Measurements from ENCODE around the gene PRKACB.

Gene PRKACB

GRCh38 chr1:84192681-84193080, 48.6 kb downstream of the PRKACB start:
- no peak for TF ChIP-seq CTCF (IDR thresholded peaks at IDR 0.05; ENCODE audit: extremely low read depth, missing control alignments)
- DNase-seq (ENCODE audit: low spot score) = no peak

- no peak for DNase-seq (ENCODE audit: low spot score)
- no peak for TF ChIP-seq CTCF (IDR thresholded peaks at IDR 0.05; ENCODE audit: extremely low read depth, missing control alignments)
Measured at GRCh38 chr1:84198832-84199231, 54.8 kb downstream of the PRKACB start.

DNA sequence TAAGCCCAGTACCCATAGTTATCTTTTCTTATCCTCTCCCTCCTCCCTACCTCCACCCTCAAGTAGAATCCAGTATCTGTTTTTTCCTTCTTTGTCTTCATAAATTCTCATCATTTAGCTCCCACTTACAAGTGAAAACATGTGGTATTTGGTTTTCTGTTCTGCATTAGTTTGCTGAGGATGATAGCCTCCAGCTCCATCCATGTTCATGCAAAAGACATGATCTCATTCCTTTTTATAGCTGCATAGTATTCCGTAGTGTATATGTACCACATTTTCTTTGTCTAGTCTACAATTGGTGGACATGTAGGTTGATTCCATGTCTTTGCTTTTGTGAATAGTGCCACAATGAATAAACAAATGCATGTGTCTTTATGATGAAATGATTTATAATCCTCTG, 55.2 kb downstream of the PRKACB start:
- TF ChIP-seq CTCF (IDR thresholded peaks at IDR 0.05; ENCODE audit: extremely low read depth, missing control alignments) = no peak
- DNase-seq (ENCODE audit: low spot score) = no peak

- TF ChIP-seq CTCF (IDR thresholded peaks at IDR 0.05; ENCODE audit: extremely low read depth, missing control alignments) = no peak
- no peak for DNase-seq (ENCODE audit: low spot score)
Measured at GRCh38 chr1:84202126-84202525, 58.1 kb downstream of the PRKACB start.

GRCh38 chr1:84206375-84206774, 62.3 kb downstream of the PRKACB start:
- no peak for TF ChIP-seq CTCF (IDR thresholded peaks at IDR 0.05; ENCODE audit: extremely low read depth, missing control alignments)
- DNase-seq (ENCODE audit: low spot score) = no peak

DNA sequence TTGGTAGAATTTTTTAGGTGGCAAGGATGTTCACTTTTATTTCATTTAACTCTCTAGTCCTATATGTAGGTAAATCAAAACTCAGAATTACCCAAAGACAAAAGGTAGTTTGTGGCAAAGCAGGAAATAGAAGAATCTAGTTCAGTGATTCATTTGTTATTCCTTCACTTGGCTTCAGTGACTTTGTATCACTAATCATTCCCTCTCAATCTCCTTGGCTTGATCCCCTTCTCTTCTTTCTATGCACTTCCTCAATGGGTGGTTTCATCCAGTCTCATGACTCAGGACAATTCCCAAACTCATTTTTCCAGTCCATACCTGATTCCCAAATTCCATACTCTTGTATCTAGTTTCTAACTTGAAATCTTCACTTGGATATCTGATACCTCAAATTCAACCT, 64.9 kb downstream of the PRKACB start:
- DNase-seq (ENCODE audit: low spot score) = no peak
- no peak for TF ChIP-seq CTCF (IDR thresholded peaks at IDR 0.05; ENCODE audit: extremely low read depth, missing control alignments)

DNA sequence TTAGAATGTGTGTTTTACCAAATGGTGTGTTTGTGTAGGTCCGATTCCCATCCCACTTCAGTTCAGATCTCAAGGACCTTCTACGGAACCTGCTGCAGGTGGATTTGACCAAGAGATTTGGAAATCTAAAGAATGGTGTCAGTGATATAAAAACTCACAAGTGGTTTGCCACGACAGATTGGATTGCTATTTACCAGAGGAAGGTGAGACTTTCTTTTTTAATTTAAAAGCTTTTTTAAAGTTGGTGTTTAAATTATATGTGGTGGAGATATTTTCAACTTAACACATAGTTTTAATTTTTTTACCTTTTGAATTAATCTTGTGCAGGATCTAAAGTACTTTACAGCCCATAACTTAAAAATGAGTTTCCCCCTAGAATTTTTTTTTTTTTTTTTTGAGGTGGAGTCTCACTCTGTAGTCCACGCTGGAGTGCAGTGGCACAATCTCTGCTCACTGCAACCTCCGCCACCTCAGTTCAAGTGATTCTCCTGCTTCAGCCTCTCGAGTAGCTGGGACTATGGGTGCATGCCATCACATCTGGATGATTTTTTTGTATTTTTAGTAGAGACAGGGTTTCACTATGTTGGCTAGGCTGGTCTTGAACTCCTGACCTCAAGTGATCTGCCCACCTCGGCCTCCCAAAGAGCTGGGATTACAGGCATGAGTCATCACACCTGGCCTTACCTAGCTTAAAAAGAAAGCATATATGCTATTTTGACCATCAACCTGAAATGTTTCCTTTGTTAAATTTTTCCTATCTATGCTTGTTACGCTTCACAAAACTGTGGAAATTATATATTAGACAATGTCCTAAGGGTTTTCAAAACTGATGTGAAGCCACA, 70.3 kb downstream of the PRKACB start:
- DNase-seq (ENCODE audit: low spot score) = no peak
- no peak for TF ChIP-seq CTCF (IDR thresholded peaks at IDR 0.05; ENCODE audit: extremely low read depth, missing control alignments)
